Measurements from ENCODE around the gene EPHX1. TPM values are rescaled to one million over a fixed set of nuclear protein-coding genes. Genes with fewer than 3 reads are reported as not detected.

EPHX1 gene
- total RNA-seq, 1 donor, result 39.4 TPM

- no peak for DNase-seq (ENCODE audit: low read depth)
- H3K4me3 ChIP-seq (ENCODE audit: low read depth, low read length), result no peak overlapping the region
Measured at GRCh38 chr1:225844236-225845061, 34.5 kb downstream of the EPHX1 start.

GRCh38 chr1:225845097-225845496 is 35.2 kb downstream of the EPHX1 start:
- H3K4me3 ChIP-seq (ENCODE audit: low read depth, low read length), result no peak overlapping the region

More at GRCh38 chr1:225844236-225845061, 34.5 kb downstream of the EPHX1 start:
- no peak for TF ChIP-seq CTCF (IDR thresholded peaks at IDR 0.05; ENCODE audit: insufficient read depth, low read length)

DNA sequence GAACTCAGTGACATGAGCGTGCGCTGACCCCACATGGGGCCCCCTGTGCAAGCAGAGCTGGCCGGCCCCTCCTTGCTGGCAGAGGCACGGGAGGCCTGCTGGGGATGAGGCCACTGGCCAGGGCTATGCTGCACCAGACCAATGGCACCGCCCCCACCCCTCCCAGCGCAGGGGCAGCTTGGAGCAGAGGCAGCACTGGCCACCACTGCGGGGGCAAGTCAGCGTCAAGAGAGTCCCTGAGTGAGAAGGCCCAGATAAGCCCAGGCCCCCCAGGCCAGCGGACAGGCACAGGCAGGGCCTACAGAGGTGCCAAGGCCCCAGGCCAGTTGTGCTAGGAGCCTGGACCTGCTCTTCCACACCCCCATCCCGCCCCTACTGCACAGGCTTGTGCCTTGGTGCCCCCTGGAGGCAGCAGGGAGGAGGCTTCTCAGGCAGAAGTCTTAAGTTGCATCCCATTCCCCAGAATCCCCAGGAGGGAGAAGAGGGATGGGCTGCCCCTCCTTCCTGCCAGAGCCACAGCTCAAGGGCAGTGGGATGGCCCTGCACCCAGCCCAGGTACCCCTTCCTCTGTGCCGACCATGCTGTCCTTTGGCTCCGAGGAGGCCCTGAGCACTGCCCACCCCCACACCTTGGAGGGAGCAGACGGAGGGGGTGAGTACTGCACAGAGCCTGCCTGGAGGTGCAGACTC is 35.8 kb downstream of the EPHX1 start:
- peak; percentile 84 for DNase-seq (ENCODE audit: low read depth)

More at GRCh38 chr1:225845097-225845496, 35.2 kb downstream of the EPHX1 start:
- no peak for TF ChIP-seq CTCF (IDR thresholded peaks at IDR 0.05; ENCODE audit: insufficient read depth, low read length)
- no peak for DNase-seq (ENCODE audit: low read depth)

DNA sequence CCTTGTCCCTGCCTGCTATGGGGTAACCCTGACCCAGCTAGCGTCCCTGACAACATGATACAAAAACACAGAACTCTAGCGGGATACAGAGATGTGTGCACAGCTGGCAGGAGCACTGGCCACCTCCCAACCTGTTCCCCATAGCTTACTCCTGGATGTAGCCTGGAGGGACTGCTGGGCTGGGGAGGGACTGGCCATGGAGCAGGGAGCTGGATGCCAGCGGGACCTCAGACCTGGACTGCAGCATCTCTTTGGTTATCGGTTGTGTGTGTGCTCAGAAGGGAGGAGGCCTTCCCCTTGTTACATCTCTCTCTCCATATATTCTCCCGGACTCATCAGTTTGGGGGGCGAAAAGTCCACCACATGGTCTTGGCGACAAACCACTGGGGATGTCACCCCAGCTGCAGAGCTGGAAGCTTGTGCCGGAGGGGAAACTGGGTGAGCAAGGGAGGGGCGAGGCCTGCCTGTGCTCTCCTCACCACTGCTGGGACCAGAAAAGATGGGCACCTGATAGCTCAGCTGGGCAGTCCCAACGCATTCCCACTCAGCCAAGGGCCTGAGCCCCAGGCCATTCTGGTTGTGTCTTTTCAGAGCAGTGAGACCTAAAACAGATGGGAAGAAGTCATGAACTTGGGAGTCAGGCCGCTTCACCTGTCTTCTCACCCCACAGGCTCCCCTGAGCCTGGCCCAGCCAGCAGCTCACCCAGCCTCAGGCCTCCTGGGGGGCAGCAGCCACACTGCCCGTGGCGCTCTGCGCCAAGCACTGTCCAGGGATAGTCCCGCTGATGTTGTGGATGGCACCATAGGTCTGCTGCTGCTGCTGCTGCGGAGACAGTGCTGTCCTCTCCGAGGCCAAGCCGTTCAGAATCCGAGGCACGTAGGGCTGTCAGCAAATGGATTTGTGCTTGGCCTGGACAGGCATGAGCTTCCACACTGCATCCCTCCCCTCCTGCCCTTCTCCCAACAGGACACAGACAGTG is 36.7 kb downstream of the EPHX1 start:
- DNase-seq (ENCODE audit: low read depth), result no peak
- no peak overlapping the region for H3K4me3 ChIP-seq (ENCODE audit: low read depth, low read length)
- TF ChIP-seq CTCF (IDR thresholded peaks at IDR 0.05; ENCODE audit: insufficient read depth, low read length), result no peak

More for the DNA sequence above, 35.8 kb downstream of the EPHX1 start:
- no peak overlapping the region for H3K4me3 ChIP-seq (ENCODE audit: low read depth, low read length)
- peak; percentile 91 for TF ChIP-seq CTCF (IDR thresholded peaks at IDR 0.05; ENCODE audit: insufficient read depth, low read length)

DNA sequence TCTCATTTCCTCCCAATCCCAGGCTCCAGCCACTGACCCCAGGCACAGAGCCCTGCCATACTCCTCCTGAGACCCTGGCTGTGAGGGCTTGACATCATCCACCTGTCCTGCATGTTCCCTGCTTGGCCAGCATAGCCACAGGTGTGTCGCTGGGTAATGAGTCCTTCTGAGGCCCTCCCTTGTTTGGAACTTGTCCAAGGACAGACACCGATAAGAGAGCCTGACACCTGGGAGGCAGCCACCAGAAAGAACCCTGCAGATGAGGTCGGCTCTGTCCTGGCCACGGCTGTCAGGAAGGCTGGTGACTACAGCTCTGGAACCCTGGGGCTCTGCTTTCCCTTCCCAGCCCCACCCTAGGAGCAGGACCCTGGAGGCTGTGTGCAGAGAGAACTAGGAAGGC is 37.7 kb downstream of the EPHX1 start:
- DNase-seq (ENCODE audit: low read depth), result no peak
- no peak for TF ChIP-seq CTCF (IDR thresholded peaks at IDR 0.05; ENCODE audit: insufficient read depth, low read length)
- H3K4me3 ChIP-seq (ENCODE audit: low read depth, low read length), result no peak overlapping the region

All from fibroblast of the aortic adventitia (primary cell).